HEK293 (cell line): Measurements from ENCODE around the gene LRIT3.

ENCODE experiments used
- EGR2 ChIP-seq: fragments of 450-650 bp; formaldehyde crosslinking; IDR thresholded peaks from 2 replicates; pipeline ENCODE4 v1.5.1; 2016; ENCODE audit warnings: low read depth, missing biosample characterization, missing genetic modification characterization
- FEZF1 ChIP-seq: fragments of 450-650 bp; formaldehyde crosslinking; IDR thresholded peaks from 2 replicates; pipeline ENCODE4 v1.5.1; 2016; ENCODE audit warnings: missing biosample characterization, missing genetic modification characterization
- YY1 ChIP-seq: fragments of 450-650 bp; formaldehyde crosslinking; IDR thresholded peaks from 2 replicates; pipeline ENCODE4 v1.5.1; 2018; ENCODE audit warnings: missing biosample characterization, missing genetic modification characterization
- ZBTB48 ChIP-seq: fragments of 450-650 bp; formaldehyde crosslinking; IDR thresholded peaks from 2 replicates; pipeline ENCODE4 v1.5.1; 2016; ENCODE audit warnings: missing biosample characterization, missing genetic modification characterization
- ZNF112 ChIP-seq: fragments of 450-650 bp; formaldehyde crosslinking; IDR thresholded peaks from 2 replicates; pipeline ENCODE4 v1.5.0; 2017; ENCODE audit warnings: missing biosample characterization, missing genetic modification characterization
- ZNF292 ChIP-seq: fragments of 450-650 bp; formaldehyde crosslinking; IDR thresholded peaks from 2 replicates; pipeline ENCODE4 v1.5.1; 2016; ENCODE audit warnings: low read depth, missing biosample characterization, missing genetic modification characterization, borderline replicate concordance
- ZNF350 ChIP-seq: fragments of 450-650 bp; formaldehyde crosslinking; IDR thresholded peaks from 2 replicates; pipeline ENCODE4 v1.5.0; 2017; ENCODE audit warnings: missing biosample characterization, mild to moderate bottlenecking, missing genetic modification characterization
- ZNF530 ChIP-seq: fragments of 450-650 bp; formaldehyde crosslinking; IDR thresholded peaks from 2 replicates; pipeline ENCODE4 v1.5.1; 2016; ENCODE audit warnings: low read depth, missing biosample characterization, missing genetic modification characterization
- ZNF549 ChIP-seq: fragments of 450-650 bp; IDR thresholded peaks from 2 replicates; pipeline ENCODE4 v1.5.1; 2018; ENCODE audit warnings: missing biosample characterization, missing genetic modification characterization, mild to moderate bottlenecking, inconsistent platforms, moderate library complexity
- ZNF654 ChIP-seq: fragments of 450-650 bp; formaldehyde crosslinking; IDR thresholded peaks from 2 replicates; pipeline ENCODE4 v1.5.1; 2016; ENCODE audit warnings: low read depth, missing biosample characterization, missing genetic modification characterization
- ZNF747 ChIP-seq: fragments of 450-650 bp; formaldehyde crosslinking; IDR thresholded peaks from 2 replicates; pipeline ENCODE4 v1.5.1; 2016; ENCODE audit warnings: missing biosample characterization, missing genetic modification characterization
- TF ChIP-seq, protein P1 (sequence below): fragments of 450-650 bp; formaldehyde crosslinking; IDR thresholded peaks from 2 replicates; pipeline ENCODE4 v1.5.1; 2016; ENCODE audit warnings: missing biosample characterization, missing genetic modification characterization

DNA sequence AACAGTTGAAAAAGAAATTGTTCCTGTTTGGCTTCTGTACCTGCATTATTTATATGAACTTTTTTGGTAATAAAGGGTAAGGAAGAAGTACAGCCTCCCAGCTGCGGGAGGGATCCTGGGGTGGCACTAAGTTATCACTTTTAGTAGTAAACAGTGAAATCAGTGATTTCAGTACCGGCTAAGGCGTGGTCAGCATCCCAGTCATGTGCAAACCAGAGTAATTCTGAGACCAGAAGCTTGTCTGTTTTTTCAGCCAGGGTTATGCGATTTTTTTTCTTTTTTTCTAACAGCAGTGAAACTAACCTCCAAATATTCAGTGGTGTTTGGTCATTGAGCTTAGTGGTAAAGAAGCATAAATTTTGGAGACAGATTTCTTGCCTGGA lies 68.1 kb downstream of the LRIT3 start:
- TF ChIP-seq ZNF654 (no peak), ZNF747 (tag by site-specific recombination) (no peak), EGR2 (tag by site-specific recombination) (no peak), ZNF350 (tag by site-specific recombination) (no peak), ZNF292 (tag by site-specific recombination) (no peak), ZNF112 (no peak), YY1 (tag by site-specific recombination) (no peak), ZNF549 (no peak), ZNF530 (no peak), ZBTB48 (tag by site-specific recombination) (no peak), FEZF1 (tag by site-specific recombination) (no peak)
- TF ChIP-seq, protein P1, sequence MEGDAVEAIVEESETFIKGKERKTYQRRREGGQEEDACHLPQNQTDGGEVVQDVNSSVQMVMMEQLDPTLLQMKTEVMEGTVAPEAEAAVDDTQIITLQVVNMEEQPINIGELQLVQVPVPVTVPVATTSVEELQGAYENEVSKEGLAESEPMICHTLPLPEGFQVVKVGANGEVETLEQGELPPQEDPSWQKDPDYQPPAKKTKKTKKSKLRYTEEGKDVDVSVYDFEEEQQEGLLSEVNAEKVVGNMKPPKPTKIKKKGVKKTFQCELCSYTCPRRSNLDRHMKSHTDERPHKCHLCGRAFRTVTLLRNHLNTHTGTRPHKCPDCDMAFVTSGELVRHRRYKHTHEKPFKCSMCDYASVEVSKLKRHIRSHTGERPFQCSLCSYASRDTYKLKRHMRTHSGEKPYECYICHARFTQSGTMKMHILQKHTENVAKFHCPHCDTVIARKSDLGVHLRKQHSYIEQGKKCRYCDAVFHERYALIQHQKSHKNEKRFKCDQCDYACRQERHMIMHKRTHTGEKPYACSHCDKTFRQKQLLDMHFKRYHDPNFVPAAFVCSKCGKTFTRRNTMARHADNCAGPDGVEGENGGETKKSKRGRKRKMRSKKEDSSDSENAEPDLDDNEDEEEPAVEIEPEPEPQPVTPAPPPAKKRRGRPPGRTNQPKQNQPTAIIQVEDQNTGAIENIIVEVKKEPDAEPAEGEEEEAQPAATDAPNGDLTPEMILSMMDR (tag by site-specific recombination), result no peak
